ENCODE data around the gene TNFRSF13B. TPM values are rescaled to one million over a fixed set of nuclear protein-coding genes. Genes with fewer than 3 reads are reported as not detected.

The TNFRSF13B gene
- total and polyA plus RNA-seq, 2 experiments from 2014 or later: 0.24 TPM; not detected in 1

- H3K36me3 Mint-ChIP-seq (ENCODE audit: low read depth): no peaks in the 10 kb centered on the region
- Histone ChIP-seq H3K4me2 (no peak overlapping the region), H3K4me1 (ENCODE audit: insufficient read depth) (no peaks in the 10 kb centered on the region), H3K27ac (ENCODE audit: low read depth) (no peak overlapping the region), H3K27me3 (ENCODE audit: insufficient read depth) (no peaks in the 10 kb centered on the region), H2AFZ (no peak overlapping the region), H3K79me2 (replicated peaks; ENCODE audit: insufficient read depth) (no peaks in the 10 kb centered on the region), H3K9me2 (ENCODE audit: insufficient read depth) (no peaks in the 10 kb centered on the region), H3K4me3 (no peak overlapping the region), H3K36me3 (ENCODE audit: insufficient read depth) (no peaks in the 10 kb centered on the region), H4K20me1 (replicated peaks; ENCODE audit: insufficient read depth) (no peaks in the 10 kb centered on the region), H3F3A (replicated peaks; ENCODE audit: low read depth) (no peaks in the 10 kb centered on the region)
- ATAC-seq (peak; percentile 53), DNase-seq (ENCODE audit: low spot score) (no peak)
- H3K9me3 Mint-ChIP-seq: peaks cover 3% of the 10 kb centered on the region; the same call in 2 of the 3 replicates
- no peak for TF ChIP-seq ZNF114 (CRISPR knock-in tag; IDR thresholded peaks at IDR 0.05)
- no peak for TF ChIP-seq EZH2phosphoT487 (IDR thresholded peaks at IDR 0.05; ENCODE audit: unreplicated experiment)
- no peak for TF ChIP-seq STAT1 (IDR thresholded peaks at IDR 0.05; ENCODE audit: unreplicated experiment)
- TF ChIP-seq ETS1 (IDR thresholded peaks at IDR 0.05): no peak
- TF ChIP-seq EZH2 (IDR thresholded peaks at IDR 0.05; ENCODE audit: low read depth, unreplicated experiment): no peak
- no peak for TF ChIP-seq NANOG (IDR thresholded peaks at IDR 0.05; ENCODE audit: borderline replicate concordance)
- TF ChIP-seq REST (IDR thresholded peaks at IDR 0.05; ENCODE audit: unreplicated experiment): no peak
- no peak for TF ChIP-seq CTCF (conservative IDR thresholded peaks at IDR 0.05; ENCODE audit: low read depth in 2 of 2)
- no peak for TF ChIP-seq JUNB (IDR thresholded peaks at IDR 0.05; ENCODE audit: unreplicated experiment)
- TF ChIP-seq ZNF462 (CRISPR knock-in tag; IDR thresholded peaks at IDR 0.05): no peak
- TF ChIP-seq POLR2AphosphoS5 (IDR thresholded peaks at IDR 0.05; ENCODE audit: low read depth): no peak
- TF ChIP-seq CREB1 (CRISPR knock-in tag; IDR thresholded peaks at IDR 0.05; ENCODE audit: low read depth): no peak
- H3K27ac Mint-ChIP-seq: no peak overlapping the region
- H3K27me3 Mint-ChIP-seq (ENCODE audit: insufficient read depth, low read depth, poor library complexity): peaks cover 11% of the 10 kb centered on the region
- no peaks in the 10 kb centered on the region; the same call in 2 of the 3 replicates for H3K4me1 Mint-ChIP-seq
- no peak overlapping the region for H3K4me3 Mint-ChIP-seq
Measured at GRCh38 chr17:17021194-17021863, 49.4 kb upstream of the TNFRSF13B start.
